Stimulated activated CD8-positive, alpha-beta memory T cell treated with anti-CD3 and anti-CD28 coated beads, Interleukin-15, amount 100 ng/mL, for 4 hours (primary cell): ENCODE data around the gene JAML.
A peak's percentile ranks its signal among the peaks of the same experiment; 100 is the strongest.

ENCODE experiments used
- DNase-seq, 2 donors: peaks; one replicate each; pipeline ENCODE4 v3.0.0-alpha.2; 2020; ENCODE audit warnings: low read depth in 2 of 2

The JAML gene

GRCh38 chr11:118145285-118146227, 79.3 kb downstream of the JAML start:
- peak; percentile 56 to 72 for DNase-seq

- no peak for DNase-seq
Observed at GRCh38 chr11:118144301-118145268, 80.2 kb downstream of the JAML start.
